GM12874 (cell line): ENCODE data around the gene CST1.

Experiments
- TF ChIP-seq, protein P1 (sequence below): IDR thresholded peaks from 2 replicates; pipeline ENCODE4 v1.5.1; 2011; ENCODE audit warnings: low read depth, mild to moderate bottlenecking, control low read depth, low read length, moderate library complexity; ENCODE audit not compliant: insufficient read depth

CST1 gene

DNA sequence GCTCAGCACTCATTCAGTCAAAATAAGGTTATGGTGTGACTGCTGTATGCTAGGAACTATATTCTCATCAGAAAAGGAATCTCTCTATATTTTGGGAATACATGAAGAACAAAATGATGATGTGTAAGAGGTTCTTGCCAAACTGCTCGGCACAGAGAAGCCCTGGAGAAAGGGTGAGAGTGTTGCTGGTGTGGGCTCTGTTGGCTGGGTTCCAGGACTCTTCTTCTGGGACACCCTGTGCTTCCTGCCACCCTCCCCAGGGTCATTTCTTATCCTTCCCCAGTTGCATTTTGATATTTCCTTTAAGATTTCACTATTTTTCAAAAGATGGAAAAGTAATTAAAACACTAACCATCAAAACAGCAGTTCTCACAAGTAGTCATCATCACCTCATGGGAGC is 28.8 kb downstream of the CST1 start:
- TF ChIP-seq, protein P1, sequence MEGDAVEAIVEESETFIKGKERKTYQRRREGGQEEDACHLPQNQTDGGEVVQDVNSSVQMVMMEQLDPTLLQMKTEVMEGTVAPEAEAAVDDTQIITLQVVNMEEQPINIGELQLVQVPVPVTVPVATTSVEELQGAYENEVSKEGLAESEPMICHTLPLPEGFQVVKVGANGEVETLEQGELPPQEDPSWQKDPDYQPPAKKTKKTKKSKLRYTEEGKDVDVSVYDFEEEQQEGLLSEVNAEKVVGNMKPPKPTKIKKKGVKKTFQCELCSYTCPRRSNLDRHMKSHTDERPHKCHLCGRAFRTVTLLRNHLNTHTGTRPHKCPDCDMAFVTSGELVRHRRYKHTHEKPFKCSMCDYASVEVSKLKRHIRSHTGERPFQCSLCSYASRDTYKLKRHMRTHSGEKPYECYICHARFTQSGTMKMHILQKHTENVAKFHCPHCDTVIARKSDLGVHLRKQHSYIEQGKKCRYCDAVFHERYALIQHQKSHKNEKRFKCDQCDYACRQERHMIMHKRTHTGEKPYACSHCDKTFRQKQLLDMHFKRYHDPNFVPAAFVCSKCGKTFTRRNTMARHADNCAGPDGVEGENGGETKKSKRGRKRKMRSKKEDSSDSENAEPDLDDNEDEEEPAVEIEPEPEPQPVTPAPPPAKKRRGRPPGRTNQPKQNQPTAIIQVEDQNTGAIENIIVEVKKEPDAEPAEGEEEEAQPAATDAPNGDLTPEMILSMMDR: no peak

- TF ChIP-seq, protein P1: no peak
Observed at GRCh38 chr20:23710771-23711170, 40.0 kb downstream of the CST1 start.

GRCh38 chr20:23705895-23706294 is 44.8 kb downstream of the CST1 start:
- TF ChIP-seq, protein P1: no peak

DNA sequence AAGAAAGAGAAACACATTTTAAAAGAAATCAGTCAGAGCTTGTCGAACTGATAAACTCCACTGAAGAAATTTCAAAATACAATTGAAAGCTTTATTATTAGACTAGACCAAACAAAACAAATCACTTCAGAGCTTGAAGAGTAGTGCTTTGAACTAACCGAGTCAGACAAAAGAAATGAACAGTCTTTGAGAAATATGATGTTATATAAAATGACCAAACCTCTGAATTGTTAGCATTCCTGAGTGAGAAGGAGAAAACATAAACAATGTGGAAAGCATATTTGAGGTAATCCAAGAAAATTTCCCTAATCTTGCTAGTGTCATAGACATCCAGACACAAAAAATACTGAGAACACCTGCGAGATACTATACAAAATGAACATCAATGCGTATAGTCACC is 48.7 kb downstream of the CST1 start:
- TF ChIP-seq, protein P1: no peak

GRCh38 chr20:23700931-23701330 is 49.8 kb downstream of the CST1 start:
- TF ChIP-seq, protein P1: no peak

DNA sequence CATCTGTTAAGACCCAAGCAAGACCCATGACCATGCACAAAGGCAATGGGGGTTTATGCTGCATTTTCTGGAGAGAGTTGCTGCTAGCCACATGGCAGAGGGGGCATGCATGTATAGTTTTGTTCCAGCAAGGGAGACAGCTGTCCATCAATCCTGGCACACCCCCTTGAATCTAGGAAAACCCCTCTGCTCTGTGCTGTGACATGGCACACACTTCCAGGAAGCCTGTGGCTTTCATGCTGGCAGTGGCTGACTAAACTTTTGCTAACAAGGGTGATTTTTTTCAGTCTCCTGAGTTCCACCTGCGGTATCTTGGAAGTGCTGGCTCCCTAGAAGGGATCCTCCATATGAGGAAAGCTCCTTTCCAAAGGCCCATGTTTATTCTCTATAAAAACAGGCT is 52.8 kb downstream of the CST1 start:
- TF ChIP-seq, protein P1: no peak
